Measurements from ENCODE around the gene LAMTOR2.
A peak's percentile ranks its signal among the peaks of the same experiment; 100 is the strongest.

LAMTOR2 gene

GRCh38 chr1:156076609-156077429 lies 22.2 kb downstream of the LAMTOR2 start:
- DNase-seq, result no peak

- DNase-seq, result no peak
These were observed 22.8 kb downstream of the LAMTOR2 start for GRCh38 chr1:156077430-156077760.

GRCh38 chr1:156078728-156079127 lies 24.1 kb downstream of the LAMTOR2 start:
- DNase-seq, result no peak

- no peak for DNase-seq
These were observed 25.2 kb downstream of the LAMTOR2 start for GRCh38 chr1:156079762-156080161.

- DNase-seq, result no peak
These were observed 25.8 kb downstream of the LAMTOR2 start for GRCh38 chr1:156080241-156080862.

GRCh38 chr1:156080863-156081179 lies 26.2 kb downstream of the LAMTOR2 start:
- no peak for DNase-seq

GRCh38 chr1:156081180-156081916 lies 26.8 kb downstream of the LAMTOR2 start:
- DNase-seq, result no peak

- DNase-seq, result no peak
These were observed 27.3 kb downstream of the LAMTOR2 start for GRCh38 chr1:156081917-156082308.

- DNase-seq, result peak; percentile 87
These were observed 27.9 kb downstream of the LAMTOR2 start, which contains the start of gene MEX3A for GRCh38 chr1:156082309-156083091. MEX3A (minus strand) TSS chr1:156082465; CDS start chr1:156081998, 467 bp downstream.

- no peak for DNase-seq
These were observed 29.5 kb downstream of the LAMTOR2 start for GRCh38 chr1:156083800-156084790.

- DNase-seq, result no peak
These were observed 31.7 kb downstream of the LAMTOR2 start for GRCh38 chr1:156086256-156086662.

GRCh38 chr1:156089704-156090103 lies 35.1 kb downstream of the LAMTOR2 start:
- DNase-seq, result no peak

GRCh38 chr1:156090138-156090839 lies 35.7 kb downstream of the LAMTOR2 start:
- DNase-seq, result no peak

GRCh38 chr1:156090840-156091188 lies 36.2 kb downstream of the LAMTOR2 start:
- peak; percentile 96 for DNase-seq

- DNase-seq, result no peak
These were observed 37.0 kb downstream of the LAMTOR2 start for GRCh38 chr1:156091610-156092009.

GRCh38 chr1:156095906-156096508 lies 41.4 kb downstream of the LAMTOR2 start:
- no peak for DNase-seq

- DNase-seq, result peak; percentile 95
These were observed 42.2 kb downstream of the LAMTOR2 start for GRCh38 chr1:156096640-156097391.

GRCh38 chr1:156097499-156098178 lies 43.1 kb downstream of the LAMTOR2 start:
- peak; percentile 81 for DNase-seq

GRCh38 chr1:156098784-156099183 lies 44.2 kb downstream of the LAMTOR2 start:
- DNase-seq, result no peak

All from activated effector memory CD4-positive, alpha-beta T cell treated with anti-CD3 and anti-CD28 coated beads, Interleukin-2, amount 50 U/mL, for 16 hours (primary cell).